GM12873 (cell line): ENCODE results near the gene CDH22.

Experiments
- TF ChIP-seq, protein P1 (sequence below): IDR thresholded peaks from 2 replicates; pipeline ENCODE4 v1.5.1; 2012; ENCODE audit warnings: low read depth, mild to moderate bottlenecking, moderate library complexity, low read length, control low read depth; ENCODE audit not compliant: insufficient read depth; ENCODE audit errors: missing control alignments

The CDH22 gene

DNA sequence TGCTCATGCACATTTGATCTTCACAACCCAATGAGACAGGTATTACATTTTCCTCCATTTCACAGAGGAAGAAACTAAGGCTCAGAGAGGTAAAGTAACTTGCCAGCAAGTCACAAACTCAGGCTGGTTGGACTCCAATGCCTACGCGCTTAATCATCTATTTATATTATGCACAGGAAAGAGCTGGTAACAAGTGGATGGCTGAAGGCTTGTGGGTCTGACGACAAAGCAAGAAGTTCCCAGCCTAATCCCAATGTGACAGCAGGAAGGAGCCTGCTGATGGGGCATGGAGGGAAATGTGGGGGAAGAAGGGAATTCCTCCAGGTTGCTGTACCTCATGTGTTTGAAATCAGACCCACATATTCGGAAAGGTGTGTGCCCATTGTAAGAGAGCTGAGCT, 3.9 kb downstream of the CDH22 start:
- TF ChIP-seq, protein P1, sequence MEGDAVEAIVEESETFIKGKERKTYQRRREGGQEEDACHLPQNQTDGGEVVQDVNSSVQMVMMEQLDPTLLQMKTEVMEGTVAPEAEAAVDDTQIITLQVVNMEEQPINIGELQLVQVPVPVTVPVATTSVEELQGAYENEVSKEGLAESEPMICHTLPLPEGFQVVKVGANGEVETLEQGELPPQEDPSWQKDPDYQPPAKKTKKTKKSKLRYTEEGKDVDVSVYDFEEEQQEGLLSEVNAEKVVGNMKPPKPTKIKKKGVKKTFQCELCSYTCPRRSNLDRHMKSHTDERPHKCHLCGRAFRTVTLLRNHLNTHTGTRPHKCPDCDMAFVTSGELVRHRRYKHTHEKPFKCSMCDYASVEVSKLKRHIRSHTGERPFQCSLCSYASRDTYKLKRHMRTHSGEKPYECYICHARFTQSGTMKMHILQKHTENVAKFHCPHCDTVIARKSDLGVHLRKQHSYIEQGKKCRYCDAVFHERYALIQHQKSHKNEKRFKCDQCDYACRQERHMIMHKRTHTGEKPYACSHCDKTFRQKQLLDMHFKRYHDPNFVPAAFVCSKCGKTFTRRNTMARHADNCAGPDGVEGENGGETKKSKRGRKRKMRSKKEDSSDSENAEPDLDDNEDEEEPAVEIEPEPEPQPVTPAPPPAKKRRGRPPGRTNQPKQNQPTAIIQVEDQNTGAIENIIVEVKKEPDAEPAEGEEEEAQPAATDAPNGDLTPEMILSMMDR: no peak

DNA sequence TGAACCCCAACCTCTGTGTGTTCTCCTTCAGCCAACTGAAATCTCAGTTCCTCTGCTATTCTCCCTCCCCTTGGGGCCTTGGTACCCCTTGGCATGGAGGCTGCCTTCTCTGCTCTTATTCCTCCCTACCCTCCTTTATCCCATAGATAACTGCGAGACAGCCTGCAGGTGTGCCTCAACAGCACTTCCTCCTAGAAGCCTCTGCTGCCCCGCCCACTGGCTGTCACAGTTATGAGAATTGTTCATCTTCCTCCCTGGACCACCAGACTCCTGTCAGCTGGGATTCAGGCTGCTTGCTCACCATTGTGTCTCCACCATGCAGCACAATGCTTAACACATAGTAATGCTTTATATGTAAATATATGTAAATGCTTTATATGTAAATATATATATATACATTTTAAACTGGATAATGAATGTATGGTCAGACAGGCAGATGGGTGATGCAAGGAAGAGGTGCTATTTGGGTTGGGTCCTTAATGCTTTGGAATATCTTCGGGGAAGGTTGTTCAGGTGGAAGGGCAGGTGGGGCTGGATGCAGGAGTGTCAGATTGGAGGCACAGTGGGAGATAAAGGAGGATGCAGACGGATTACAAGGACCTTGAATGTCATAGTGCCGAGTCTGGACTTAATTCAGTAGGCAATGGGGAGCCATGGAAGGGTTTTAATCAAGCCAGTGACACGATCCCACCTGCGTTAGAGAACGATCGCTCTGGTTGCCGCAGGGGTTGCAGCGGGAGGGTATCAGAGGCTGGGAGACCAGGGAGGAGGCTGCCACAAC, 4.9 kb downstream of the CDH22 start:
- TF ChIP-seq, protein P1: no peak

DNA sequence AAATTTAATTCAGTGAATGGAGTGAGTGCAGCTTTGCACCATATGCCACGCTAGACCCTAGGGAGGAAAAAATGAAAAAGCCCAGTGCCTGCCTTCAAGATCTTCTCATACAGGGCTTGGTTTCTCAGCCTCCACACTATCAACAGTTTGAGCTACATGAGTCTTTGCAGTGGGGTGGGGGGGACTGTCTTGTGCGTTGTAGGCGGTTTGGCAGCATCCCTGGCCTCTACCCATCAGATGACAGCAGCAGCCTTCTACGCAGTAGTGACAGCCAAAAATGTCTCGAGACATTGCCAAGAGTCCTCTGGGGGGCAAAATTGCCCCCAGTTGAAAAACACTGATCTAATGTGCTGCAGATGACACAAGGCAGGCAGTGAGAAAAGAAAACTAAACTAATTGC, 6.2 kb downstream of the CDH22 start:
- TF ChIP-seq, protein P1: no peak

DNA sequence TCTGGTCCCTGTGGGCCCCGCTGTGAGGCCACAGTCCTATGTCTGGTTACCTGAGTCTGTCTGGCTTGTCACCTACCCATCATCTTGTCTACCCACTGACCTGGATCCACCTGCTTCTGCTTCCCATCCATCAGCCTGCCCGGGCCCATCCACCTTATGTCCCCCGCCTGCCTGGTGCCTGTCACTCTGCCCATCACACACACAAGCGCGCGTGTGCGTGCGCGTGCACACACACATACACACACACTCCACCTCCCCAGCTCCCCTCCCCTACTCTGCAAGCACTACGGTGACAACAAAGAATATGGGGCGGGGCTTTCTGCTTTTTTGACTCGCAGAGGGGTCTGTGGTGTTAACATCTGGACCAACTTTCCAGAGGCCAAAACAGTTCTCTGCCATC, 8.0 kb downstream of the CDH22 start:
- TF ChIP-seq, protein P1: no peak

DNA sequence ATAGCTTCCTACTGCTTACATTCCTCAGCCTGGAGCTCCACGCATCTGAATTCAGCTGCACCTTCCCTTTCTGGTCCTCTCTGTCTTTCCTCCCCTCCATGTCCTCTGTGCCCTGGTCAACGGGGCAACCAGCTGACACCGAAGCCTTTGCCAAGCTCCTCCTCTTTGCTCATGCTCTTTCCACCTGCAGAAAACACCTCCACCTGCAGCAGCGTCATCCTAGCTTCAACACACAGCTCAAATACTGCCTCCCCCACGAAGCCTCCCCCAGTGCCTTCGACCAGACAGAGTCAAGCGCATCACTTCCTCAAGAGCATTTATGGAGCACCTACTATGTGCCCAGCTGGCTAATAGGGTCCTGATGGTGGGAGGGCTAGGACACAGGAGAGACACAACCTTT, 9.2 kb downstream of the CDH22 start:
- TF ChIP-seq, protein P1: no peak

DNA sequence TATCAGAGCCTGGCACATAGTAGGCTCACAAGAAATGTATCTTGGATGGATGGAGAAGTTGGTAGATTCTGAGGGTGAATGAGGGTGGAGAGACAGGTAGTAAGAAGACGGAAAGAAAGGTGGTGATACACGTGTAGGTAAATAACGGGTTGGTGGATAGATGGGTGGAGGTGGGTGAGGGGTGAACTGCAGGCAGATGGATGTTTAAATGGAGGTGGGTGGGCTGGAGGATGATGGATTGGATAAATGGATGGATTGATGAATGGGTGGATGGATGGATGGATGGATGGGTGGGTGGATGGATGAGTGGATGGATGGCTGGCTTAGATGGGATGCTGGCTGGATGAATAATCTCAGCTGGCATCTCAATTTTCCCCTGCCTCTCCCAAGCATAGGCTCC, 9.9 kb downstream of the CDH22 start:
- TF ChIP-seq, protein P1: no peak

DNA sequence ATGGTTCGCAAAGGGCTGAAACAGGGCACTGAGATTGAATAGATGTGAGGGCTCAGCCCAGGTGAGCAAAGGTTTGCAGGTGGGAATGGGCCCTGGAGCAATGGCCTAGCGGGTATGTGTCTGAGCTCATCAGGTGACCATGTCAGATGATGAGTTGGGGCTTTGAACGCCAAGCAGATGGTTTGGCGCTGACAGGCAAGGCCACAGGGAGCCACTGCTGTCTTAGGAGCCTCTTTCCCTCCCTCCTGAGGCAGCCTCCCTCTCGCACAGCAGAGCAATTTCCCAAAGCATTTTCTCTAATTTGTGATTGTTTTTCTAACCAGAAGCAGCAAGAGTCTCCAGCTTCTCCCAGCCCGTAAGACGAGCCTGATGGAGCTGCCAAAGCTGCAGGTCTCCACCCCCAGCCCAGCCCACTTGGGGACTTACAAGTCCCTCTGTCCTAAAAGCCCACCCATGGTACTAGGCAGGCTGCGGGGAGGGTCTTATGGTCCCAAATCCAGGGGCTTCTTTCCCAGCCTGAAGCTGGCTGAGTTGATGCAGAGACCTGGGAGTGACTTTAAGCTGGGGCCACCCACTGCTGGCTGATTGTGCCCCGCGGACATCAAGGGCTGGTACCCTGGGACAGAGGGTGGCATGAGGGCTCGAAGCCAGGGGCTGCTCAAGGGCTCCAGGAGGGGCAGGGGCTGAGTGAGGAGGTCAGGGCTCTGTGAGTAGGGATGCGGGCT, 11.6 kb downstream of the CDH22 start:
- TF ChIP-seq, protein P1: no peak
